ENCODE measurements around the gene C1QTNF8.

DNA sequence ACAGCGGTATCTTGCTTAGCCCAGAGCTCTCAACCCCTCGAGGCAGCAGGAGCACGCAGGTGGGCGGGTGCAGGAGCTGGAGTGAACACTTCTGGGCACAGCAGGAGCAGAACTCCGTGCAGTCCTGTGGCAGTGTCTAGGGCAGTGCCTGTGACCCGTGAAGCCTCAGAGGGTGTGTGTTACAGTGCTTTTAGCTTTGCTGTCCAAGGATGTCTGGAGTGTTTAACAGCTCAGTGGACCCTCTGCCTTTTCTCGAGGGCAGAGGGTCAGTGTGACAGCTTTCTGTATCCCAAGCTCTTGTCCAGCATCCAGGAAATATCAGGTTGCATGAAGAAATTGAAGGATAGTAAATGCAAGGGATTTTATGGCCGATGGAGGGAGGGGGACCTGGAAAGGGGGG, 39.8 kb downstream of the C1QTNF8 start:
- TF ChIP-seq, protein P1, sequence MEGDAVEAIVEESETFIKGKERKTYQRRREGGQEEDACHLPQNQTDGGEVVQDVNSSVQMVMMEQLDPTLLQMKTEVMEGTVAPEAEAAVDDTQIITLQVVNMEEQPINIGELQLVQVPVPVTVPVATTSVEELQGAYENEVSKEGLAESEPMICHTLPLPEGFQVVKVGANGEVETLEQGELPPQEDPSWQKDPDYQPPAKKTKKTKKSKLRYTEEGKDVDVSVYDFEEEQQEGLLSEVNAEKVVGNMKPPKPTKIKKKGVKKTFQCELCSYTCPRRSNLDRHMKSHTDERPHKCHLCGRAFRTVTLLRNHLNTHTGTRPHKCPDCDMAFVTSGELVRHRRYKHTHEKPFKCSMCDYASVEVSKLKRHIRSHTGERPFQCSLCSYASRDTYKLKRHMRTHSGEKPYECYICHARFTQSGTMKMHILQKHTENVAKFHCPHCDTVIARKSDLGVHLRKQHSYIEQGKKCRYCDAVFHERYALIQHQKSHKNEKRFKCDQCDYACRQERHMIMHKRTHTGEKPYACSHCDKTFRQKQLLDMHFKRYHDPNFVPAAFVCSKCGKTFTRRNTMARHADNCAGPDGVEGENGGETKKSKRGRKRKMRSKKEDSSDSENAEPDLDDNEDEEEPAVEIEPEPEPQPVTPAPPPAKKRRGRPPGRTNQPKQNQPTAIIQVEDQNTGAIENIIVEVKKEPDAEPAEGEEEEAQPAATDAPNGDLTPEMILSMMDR (conservative IDR thresholded peaks at IDR 0.05 in 1 of 2, IDR thresholded peaks at IDR 0.05 in 1 of 2; ENCODE audit: extremely low read depth in 1 of 2, insufficient read depth in 1 of 2, low read depth in 1 of 2, low read length in 2 of 2) = no peak
- TF ChIP-seq EZH2 (IDR thresholded peaks at IDR 0.05; ENCODE audit: borderline replicate concordance, low read length) = no peak

Data from mammary epithelial cell (primary cell).